ENCODE measurements around the gene CLTC. TPM values are rescaled to one million over a fixed set of nuclear protein-coding genes. Genes with fewer than 3 reads are reported as not detected.

CLTC gene
- total and polyA plus RNA-seq, 10 of the 15 experiments (the other 5 are each of a cell fraction or from before 2014, with no cell fraction given) = 77.5 to 188 (median 129) TPM

- TF ChIP-seq CUX1 (IDR thresholded peaks at IDR 0.05; ENCODE audit: insufficient replicate concordance, low read depth, low read length) (no peak), IRF4 (IDR thresholded peaks at IDR 0.05; ENCODE audit: low read depth, low read length) (peak; percentile 75; the same call in 1 of the 2 replicates), MEF2A (IDR thresholded peaks at IDR 0.05; ENCODE audit: insufficient read depth, low read depth, low read length) (0 out of 2 replicates have a peak, but pooled peaks have one; percentile 49), TBL1XR1 (IDR thresholded peaks at IDR 0.05; ENCODE audit: low read depth, low read length) (no peak), SMARCA5 (IDR thresholded peaks at IDR 0.05) (no peak), EED (IDR thresholded peaks at IDR 0.05; ENCODE audit: low read depth) (peak; percentile 53), RAD21 (IDR thresholded peaks at IDR 0.05; ENCODE audit: insufficient read depth, low read depth, low read length) (no peak), SMAD1 (IDR thresholded peaks at IDR 0.05; ENCODE audit: low read depth, partially characterized antibody) (no peak), SUPT20H (IDR thresholded peaks at IDR 0.05; ENCODE audit: borderline replicate concordance, control insufficient read depth, low read depth, low read length) (no peak), WRNIP1 (IDR thresholded peaks at IDR 0.05; ENCODE audit: borderline replicate concordance, low read depth, low read length) (no peak), ZNF622 (IDR thresholded peaks at IDR 0.05) (no peak), ZNF384 (IDR thresholded peaks at IDR 0.05; ENCODE audit: borderline replicate concordance, low read depth, low read length) (no peak), RB1 (IDR thresholded peaks at IDR 0.05; ENCODE audit: borderline replicate concordance) (no peak), SIX5 (IDR thresholded peaks at IDR 0.05; ENCODE audit: low read depth, low read length, severe bottlenecking) (no peak), YY1 (IDR thresholded peaks at IDR 0.05; ENCODE audit: low read depth, low read length) (no peak)
- TF ChIP-seq, protein P1, sequence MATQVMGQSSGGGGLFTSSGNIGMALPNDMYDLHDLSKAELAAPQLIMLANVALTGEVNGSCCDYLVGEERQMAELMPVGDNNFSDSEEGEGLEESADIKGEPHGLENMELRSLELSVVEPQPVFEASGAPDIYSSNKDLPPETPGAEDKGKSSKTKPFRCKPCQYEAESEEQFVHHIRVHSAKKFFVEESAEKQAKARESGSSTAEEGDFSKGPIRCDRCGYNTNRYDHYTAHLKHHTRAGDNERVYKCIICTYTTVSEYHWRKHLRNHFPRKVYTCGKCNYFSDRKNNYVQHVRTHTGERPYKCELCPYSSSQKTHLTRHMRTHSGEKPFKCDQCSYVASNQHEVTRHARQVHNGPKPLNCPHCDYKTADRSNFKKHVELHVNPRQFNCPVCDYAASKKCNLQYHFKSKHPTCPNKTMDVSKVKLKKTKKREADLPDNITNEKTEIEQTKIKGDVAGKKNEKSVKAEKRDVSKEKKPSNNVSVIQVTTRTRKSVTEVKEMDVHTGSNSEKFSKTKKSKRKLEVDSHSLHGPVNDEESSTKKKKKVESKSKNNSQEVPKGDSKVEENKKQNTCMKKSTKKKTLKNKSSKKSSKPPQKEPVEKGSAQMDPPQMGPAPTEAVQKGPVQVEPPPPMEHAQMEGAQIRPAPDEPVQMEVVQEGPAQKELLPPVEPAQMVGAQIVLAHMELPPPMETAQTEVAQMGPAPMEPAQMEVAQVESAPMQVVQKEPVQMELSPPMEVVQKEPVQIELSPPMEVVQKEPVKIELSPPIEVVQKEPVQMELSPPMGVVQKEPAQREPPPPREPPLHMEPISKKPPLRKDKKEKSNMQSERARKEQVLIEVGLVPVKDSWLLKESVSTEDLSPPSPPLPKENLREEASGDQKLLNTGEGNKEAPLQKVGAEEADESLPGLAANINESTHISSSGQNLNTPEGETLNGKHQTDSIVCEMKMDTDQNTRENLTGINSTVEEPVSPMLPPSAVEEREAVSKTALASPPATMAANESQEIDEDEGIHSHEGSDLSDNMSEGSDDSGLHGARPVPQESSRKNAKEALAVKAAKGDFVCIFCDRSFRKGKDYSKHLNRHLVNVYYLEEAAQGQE (IDR thresholded peaks at IDR 0.05; ENCODE audit: low read depth, low read length) = no peak
- TF ChIP-seq, protein P2, sequence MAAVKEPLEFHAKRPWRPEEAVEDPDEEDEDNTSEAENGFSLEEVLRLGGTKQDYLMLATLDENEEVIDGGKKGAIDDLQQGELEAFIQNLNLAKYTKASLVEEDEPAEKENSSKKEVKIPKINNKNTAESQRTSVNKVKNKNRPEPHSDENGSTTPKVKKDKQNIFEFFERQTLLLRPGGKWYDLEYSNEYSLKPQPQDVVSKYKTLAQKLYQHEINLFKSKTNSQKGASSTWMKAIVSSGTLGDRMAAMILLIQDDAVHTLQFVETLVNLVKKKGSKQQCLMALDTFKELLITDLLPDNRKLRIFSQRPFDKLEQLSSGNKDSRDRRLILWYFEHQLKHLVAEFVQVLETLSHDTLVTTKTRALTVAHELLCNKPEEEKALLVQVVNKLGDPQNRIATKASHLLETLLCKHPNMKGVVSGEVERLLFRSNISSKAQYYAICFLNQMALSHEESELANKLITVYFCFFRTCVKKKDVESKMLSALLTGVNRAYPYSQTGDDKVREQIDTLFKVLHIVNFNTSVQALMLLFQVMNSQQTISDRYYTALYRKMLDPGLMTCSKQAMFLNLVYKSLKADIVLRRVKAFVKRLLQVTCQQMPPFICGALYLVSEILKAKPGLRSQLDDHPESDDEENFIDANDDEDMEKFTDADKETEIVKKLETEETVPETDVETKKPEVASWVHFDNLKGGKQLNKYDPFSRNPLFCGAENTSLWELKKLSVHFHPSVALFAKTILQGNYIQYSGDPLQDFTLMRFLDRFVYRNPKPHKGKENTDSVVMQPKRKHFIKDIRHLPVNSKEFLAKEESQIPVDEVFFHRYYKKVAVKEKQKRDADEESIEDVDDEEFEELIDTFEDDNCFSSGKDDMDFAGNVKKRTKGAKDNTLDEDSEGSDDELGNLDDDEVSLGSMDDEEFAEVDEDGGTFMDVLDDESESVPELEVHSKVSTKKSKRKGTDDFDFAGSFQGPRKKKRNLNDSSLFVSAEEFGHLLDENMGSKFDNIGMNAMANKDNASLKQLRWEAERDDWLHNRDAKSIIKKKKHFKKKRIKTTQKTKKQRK (IDR thresholded peaks at IDR 0.05; ENCODE audit: low read depth, low read length) = no peak
- TF ChIP-seq, protein P3, sequence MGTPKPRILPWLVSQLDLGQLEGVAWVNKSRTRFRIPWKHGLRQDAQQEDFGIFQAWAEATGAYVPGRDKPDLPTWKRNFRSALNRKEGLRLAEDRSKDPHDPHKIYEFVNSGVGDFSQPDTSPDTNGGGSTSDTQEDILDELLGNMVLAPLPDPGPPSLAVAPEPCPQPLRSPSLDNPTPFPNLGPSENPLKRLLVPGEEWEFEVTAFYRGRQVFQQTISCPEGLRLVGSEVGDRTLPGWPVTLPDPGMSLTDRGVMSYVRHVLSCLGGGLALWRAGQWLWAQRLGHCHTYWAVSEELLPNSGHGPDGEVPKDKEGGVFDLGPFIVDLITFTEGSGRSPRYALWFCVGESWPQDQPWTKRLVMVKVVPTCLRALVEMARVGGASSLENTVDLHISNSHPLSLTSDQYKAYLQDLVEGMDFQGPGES (IDR thresholded peaks at IDR 0.05) = no peak
Observed at GRCh38 chr17:59601130-59601529, 18.6 kb upstream of the CLTC start (continued).
